DMS53 treated with DMSO at 0.1 percent for 48 hours (cell line): ENCODE results near the gene ITGB7.

Experiments used
- DNase-seq: peaks from one replicate; lab custom pipeline; 2025; ENCODE audit not compliant: unreplicated experiment; lab: John Stamatoyannopoulos, UW

ITGB7 gene

DNA sequence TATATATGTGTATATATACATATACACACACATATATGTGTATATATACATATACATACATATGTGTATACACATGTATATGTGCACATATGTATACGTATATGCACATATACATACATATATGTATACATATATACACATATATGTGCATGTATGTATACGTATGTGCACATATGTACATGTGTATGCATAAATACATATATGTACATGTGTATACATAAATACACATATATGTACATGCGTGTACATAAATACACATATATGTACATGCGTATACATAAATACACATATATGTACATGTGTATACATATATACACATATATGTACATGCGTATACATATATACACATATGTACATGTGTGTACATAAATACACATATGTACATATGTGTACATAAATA, 59.9 kb downstream of the ITGB7 start:
- DNase-seq: no peak

GRCh38 chr12:53145383-53146260, 61.4 kb downstream of the ITGB7 start:
- DNase-seq: no peak

GRCh38 chr12:53143355-53143754, 63.7 kb downstream of the ITGB7 start:
- DNase-seq: no peak
